ENCODE data around the gene SMTN.

The SMTN gene

GRCh38 chr22:31138126-31138525 lies 57.0 kb downstream of the SMTN start:
- no peak for TF ChIP-seq POLR2AphosphoS5 (IDR thresholded peaks at IDR 0.05; ENCODE audit: low read depth, low read length)
- no peak for TF ChIP-seq POLR2A (IDR thresholded peaks at IDR 0.05; ENCODE audit: low read depth, low read length)
- no peak for TF ChIP-seq TAF1 (IDR thresholded peaks at IDR 0.05; ENCODE audit: borderline replicate concordance, low read depth, low read length)
- no peak for DNase-seq (ENCODE audit: insufficient read length)
- FAIRE-seq: no peak

DNA sequence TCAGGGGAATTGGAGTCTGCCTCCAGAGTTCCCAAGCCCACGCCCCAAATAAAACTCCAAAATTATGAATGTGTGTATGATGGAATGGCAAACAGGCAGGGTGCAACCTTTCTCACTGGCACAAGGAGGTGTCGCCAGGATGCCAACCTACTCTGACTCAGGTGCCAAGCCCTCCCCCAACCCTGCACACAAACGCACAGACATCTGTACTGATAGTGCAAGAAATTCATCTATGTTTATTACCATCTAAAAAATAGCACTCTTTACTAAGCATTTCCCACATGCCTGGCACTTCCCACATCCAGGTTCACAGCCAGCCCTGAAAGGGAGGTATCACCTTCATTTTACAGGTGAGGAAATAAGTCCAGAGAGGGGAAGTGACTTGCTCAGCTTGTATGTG lies 57.9 kb downstream of the SMTN start:
- TF ChIP-seq POLR2A (IDR thresholded peaks at IDR 0.05; ENCODE audit: low read depth, low read length) (no peak), TAF1 (IDR thresholded peaks at IDR 0.05; ENCODE audit: borderline replicate concordance, low read depth, low read length) (no peak)
- FAIRE-seq (no peak), DNase-seq (ENCODE audit: insufficient read length) (no peak)

DNA sequence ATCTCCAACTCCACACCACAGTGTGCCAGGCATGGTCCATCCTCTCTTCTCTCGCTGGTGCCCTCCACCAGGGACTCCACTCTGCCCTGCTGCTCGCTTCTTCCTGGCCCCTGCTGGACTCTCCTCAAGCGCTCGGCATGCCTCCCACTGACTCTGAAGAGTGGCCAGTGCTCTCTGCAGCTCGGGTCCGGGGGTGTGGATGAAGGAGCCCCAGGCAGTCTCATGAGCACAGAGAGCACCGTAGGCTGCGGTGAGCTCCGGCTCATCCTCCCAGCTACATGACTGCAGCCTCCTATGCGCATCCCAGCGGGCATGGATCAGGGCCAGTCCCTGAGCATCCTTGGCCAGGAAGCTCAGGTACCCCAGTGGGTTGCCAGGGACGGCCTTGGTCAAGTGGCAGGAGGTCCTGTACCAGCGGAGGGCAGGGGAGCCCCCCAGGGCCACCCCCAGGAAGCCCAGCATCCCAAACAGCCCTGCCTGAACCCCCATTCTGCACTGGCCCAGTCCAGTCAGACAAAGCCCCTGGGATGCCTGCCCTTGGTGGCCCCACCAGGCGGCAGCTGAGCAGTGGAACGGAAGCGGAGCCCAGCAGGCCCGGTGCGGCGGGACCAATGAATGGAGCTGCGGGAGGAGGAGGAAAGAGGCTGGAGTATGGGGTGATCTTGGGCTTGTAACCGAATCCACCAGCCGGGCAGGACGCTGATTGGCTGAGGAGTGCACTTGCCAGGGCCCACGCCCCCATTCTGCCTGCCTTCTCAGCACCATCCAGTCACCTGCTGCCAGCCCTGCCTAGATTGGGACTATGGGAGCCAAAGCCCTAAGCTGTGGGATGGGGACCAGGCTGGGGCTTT lies 59.0 kb downstream of the SMTN start, which contains the start of gene PLA2G3:
Gene PLA2G3, minus strand, starts transcription at position 643 of the 851 bp plus-strand sequence. Its CDS starts 154 bp downstream, at position 489.
- DNase-seq (ENCODE audit: insufficient read length) (no peak), FAIRE-seq (no peak)
- TF ChIP-seq TAF1 (IDR thresholded peaks at IDR 0.05; ENCODE audit: borderline replicate concordance, low read depth, low read length) (no peak), POLR2AphosphoS5 (IDR thresholded peaks at IDR 0.05; ENCODE audit: low read depth, low read length) (no peak), POLR2A (IDR thresholded peaks at IDR 0.05; ENCODE audit: low read depth, low read length) (no peak)

DNA sequence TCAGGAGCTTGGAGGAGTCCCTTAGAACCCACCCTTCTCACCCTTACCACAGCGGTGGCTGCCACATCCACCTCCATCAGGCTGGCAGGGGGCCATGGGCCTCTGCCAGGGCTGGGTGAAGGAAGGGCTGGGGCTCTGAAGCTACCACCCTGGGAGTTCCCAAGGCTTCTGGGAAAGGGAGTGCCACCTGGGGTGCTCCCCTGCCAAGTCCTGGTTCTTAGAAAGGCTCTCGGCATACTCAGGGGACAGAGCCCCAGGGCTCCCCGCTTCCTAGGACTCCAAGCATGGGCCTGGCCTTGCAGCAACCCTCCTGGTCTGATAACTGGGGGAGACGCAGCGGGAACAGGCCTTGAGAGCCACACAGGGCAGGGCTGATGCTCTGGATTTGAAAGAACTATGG lies 59.6 kb downstream of the SMTN start:
- no peak for FAIRE-seq
- no peak for DNase-seq (ENCODE audit: insufficient read length)
- TF ChIP-seq TAF1 (IDR thresholded peaks at IDR 0.05; ENCODE audit: borderline replicate concordance, low read depth, low read length) (no peak), POLR2AphosphoS5 (IDR thresholded peaks at IDR 0.05; ENCODE audit: low read depth, low read length) (no peak), POLR2A (IDR thresholded peaks at IDR 0.05; ENCODE audit: low read depth, low read length) (no peak)

DNA sequence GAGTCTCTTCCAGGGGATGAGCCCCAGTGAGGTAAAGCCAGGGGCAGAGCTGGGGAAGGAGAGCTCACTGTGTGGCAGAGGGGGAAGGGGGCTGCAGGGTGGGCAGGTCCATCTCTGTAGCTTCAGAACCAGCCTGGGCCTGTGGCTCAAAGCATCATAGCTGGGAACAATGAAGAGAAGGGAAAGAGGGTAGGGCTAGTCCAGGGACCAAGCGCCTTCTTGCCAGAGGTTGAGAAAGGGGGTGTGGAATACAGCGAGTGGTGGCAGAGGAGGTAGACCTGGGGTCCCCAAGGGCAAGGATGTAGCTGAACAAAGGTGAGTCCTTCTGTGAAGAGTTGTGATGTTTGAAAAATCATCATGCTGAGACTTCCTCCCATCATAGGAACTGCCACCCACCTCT lies 60.4 kb downstream of the SMTN start:
- DNase-seq (ENCODE audit: insufficient read length): no peak
- no peak for TF ChIP-seq TAF1 (IDR thresholded peaks at IDR 0.05; ENCODE audit: borderline replicate concordance, low read depth, low read length)
- TF ChIP-seq POLR2AphosphoS5 (IDR thresholded peaks at IDR 0.05; ENCODE audit: low read depth, low read length): no peak
- TF ChIP-seq POLR2A (IDR thresholded peaks at IDR 0.05; ENCODE audit: low read depth, low read length): no peak
- FAIRE-seq: no peak

DNA sequence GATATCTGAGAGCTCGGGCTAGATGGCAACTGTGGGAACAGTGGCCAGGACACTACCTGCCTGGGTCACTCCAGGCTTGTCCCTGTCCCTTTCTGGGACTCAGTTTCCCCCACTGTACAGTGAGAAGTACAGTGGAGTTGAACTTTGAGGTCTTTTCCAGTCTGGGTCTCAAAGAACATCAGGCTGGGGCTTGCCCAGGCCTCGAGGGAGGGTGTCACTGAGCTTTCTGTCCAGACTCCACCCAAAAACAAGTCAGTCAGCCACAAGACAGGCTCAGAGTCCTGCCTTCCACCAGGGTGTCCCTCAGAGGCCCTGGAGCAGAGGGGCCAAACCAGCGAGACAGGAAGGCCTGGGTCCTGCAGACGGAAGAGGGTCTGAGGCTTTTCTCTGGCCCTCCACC lies 61.2 kb downstream of the SMTN start:
- no peak for TF ChIP-seq TAF1 (IDR thresholded peaks at IDR 0.05; ENCODE audit: borderline replicate concordance, low read depth, low read length)
- no peak for TF ChIP-seq POLR2A (IDR thresholded peaks at IDR 0.05; ENCODE audit: low read depth, low read length)
- TF ChIP-seq POLR2AphosphoS5 (IDR thresholded peaks at IDR 0.05; ENCODE audit: low read depth, low read length): no peak
- no peak for FAIRE-seq
- DNase-seq (ENCODE audit: insufficient read length): no peak

GRCh38 chr22:31143038-31143437 lies 61.9 kb downstream of the SMTN start:
- TF ChIP-seq TAF1 (IDR thresholded peaks at IDR 0.05; ENCODE audit: borderline replicate concordance, low read depth, low read length): no peak
- TF ChIP-seq POLR2AphosphoS5 (IDR thresholded peaks at IDR 0.05; ENCODE audit: low read depth, low read length): no peak
- TF ChIP-seq POLR2A (IDR thresholded peaks at IDR 0.05; ENCODE audit: low read depth, low read length): no peak
- no peak for FAIRE-seq
- DNase-seq (ENCODE audit: insufficient read length): no peak

GRCh38 chr22:31143537-31143936 lies 62.4 kb downstream of the SMTN start:
- FAIRE-seq (no peak), DNase-seq (ENCODE audit: insufficient read length) (no peak)
- no peak for TF ChIP-seq POLR2AphosphoS5 (IDR thresholded peaks at IDR 0.05; ENCODE audit: low read depth, low read length)
- TF ChIP-seq POLR2A (IDR thresholded peaks at IDR 0.05; ENCODE audit: low read depth, low read length): no peak
- TF ChIP-seq TAF1 (IDR thresholded peaks at IDR 0.05; ENCODE audit: borderline replicate concordance, low read depth, low read length): no peak

DNA sequence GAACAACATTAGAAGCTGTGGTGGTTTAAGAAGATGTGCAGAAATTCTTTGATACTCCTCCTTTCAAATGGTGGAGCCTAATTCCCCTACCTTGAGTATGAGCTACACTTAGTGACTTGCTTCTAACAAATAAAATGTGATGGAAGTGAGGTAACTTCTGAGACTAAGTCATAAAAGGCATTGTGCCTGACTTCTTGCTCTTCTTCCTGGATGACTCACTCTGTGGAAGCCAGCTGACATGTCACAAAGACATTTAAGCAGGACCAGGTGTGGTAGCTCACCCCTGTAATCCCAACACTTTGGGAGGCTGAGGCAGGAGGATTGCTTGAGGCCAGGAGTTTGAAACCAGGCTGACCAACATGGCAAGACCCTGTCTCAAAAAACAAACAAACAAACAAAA lies 63.1 kb downstream of the SMTN start:
- no peak for FAIRE-seq
- no peak for TF ChIP-seq TAF1 (IDR thresholded peaks at IDR 0.05; ENCODE audit: borderline replicate concordance, low read depth, low read length)
- TF ChIP-seq POLR2A (IDR thresholded peaks at IDR 0.05; ENCODE audit: low read depth, low read length): no peak
- TF ChIP-seq POLR2AphosphoS5 (IDR thresholded peaks at IDR 0.05; ENCODE audit: low read depth, low read length): no peak
- no peak for DNase-seq (ENCODE audit: insufficient read length)

GRCh38 chr22:31148488-31148887 lies 67.4 kb downstream of the SMTN start:
- DNase-seq (ENCODE audit: insufficient read length): no peak
- no peak for TF ChIP-seq POLR2A (IDR thresholded peaks at IDR 0.05; ENCODE audit: low read depth, low read length)
- no peak for TF ChIP-seq POLR2AphosphoS5 (IDR thresholded peaks at IDR 0.05; ENCODE audit: low read depth, low read length)
- TF ChIP-seq TAF1 (IDR thresholded peaks at IDR 0.05; ENCODE audit: borderline replicate concordance, low read depth, low read length): no peak
- no peak for FAIRE-seq

GRCh38 chr22:31148953-31149627 lies 68.0 kb downstream of the SMTN start:
- DNase-seq (ENCODE audit: insufficient read length) (no peak), FAIRE-seq (no peak)
- TF ChIP-seq TAF1 (IDR thresholded peaks at IDR 0.05; ENCODE audit: borderline replicate concordance, low read depth, low read length) (no peak), POLR2AphosphoS5 (IDR thresholded peaks at IDR 0.05; ENCODE audit: low read depth, low read length) (no peak), POLR2A (IDR thresholded peaks at IDR 0.05; ENCODE audit: low read depth, low read length) (no peak)

GRCh38 chr22:31150615-31151014 lies 69.5 kb downstream of the SMTN start:
- DNase-seq (ENCODE audit: insufficient read length): no peak
- TF ChIP-seq TAF1 (IDR thresholded peaks at IDR 0.05; ENCODE audit: borderline replicate concordance, low read depth, low read length): no peak
- no peak for TF ChIP-seq POLR2AphosphoS5 (IDR thresholded peaks at IDR 0.05; ENCODE audit: low read depth, low read length)
- TF ChIP-seq POLR2A (IDR thresholded peaks at IDR 0.05; ENCODE audit: low read depth, low read length): no peak
- FAIRE-seq: no peak
